Epithelial cell of proximal tubule (primary cell): ENCODE results near the gene TMEM82. TPM values are rescaled to one million over a fixed set of nuclear protein-coding genes. Genes with fewer than 3 reads are reported as not detected.

Source experiments
- DNase-seq: peaks from one replicate; pipeline ENCODE4 v3.0.0-alpha.2; 2011; ENCODE audit warnings: low read depth
- H3K4me3 ChIP-seq: 2 replicates; pipeline ENCODE4 v1.5.1; 2011; ENCODE audit warnings: low read depth, mild to moderate bottlenecking, low read length
- CTCF ChIP-seq: conservative IDR thresholded peaks from 2 replicates; pipeline ENCODE4 v1.5.1; 2012; ENCODE audit warnings: low read depth, mild to moderate bottlenecking, low read length
- total RNA-seq: library from RNA; depleted of rRNA; stranded (reverse); fragments of >200 nt; gene quantifications from 2 replicates; pipeline ENCODE4 v1.2.3, GENCODE V29; 2015

TMEM82 gene
- total RNA-seq, 1 donor from 2014 or later, result not detected

GRCh38 chr1:15730936-15731335 is 11.4 kb upstream of the TMEM82 start:
- DNase-seq, result no peak
- H3K4me3 ChIP-seq, result no peak overlapping the region
- no peak for TF ChIP-seq CTCF

GRCh38 chr1:15731735-15732685 is 10.3 kb upstream of the TMEM82 start:
- TF ChIP-seq CTCF, result no peak
- no peak overlapping the region for H3K4me3 ChIP-seq
- no peak for DNase-seq

- TF ChIP-seq CTCF, result no peak
- no peak overlapping the region for H3K4me3 ChIP-seq
- no peak for DNase-seq
These were observed 9.6 kb upstream of the TMEM82 start for GRCh38 chr1:15732686-15733081.

GRCh38 chr1:15733218-15733725 is 9.0 kb upstream of the TMEM82 start:
- no peak for TF ChIP-seq CTCF
- no peak overlapping the region for H3K4me3 ChIP-seq
- DNase-seq, result no peak

GRCh38 chr1:15733726-15734226 is 8.5 kb upstream of the TMEM82 start:
- TF ChIP-seq CTCF, result no peak
- DNase-seq, result no peak

GRCh38 chr1:15734296-15734695 is 8.0 kb upstream of the TMEM82 start:
- H3K4me3 ChIP-seq, result no peak overlapping the region
- no peak for DNase-seq
- no peak for TF ChIP-seq CTCF

More at GRCh38 chr1:15733726-15734226, 8.5 kb upstream of the TMEM82 start:
- H3K4me3 ChIP-seq, result no peak overlapping the region
